Urothelium cell line (cell line): ENCODE measurements around the gene TARP.

Experiments used
- DNase-seq: peaks from one replicate; pipeline ENCODE4 v3.0.0; 2011; ENCODE audit warnings: low spot score, mixed read lengths
- FAIRE-seq: peaks from 2 replicates; lab custom pipeline; 2011; peaks lifted over from hg19 to GRCh38; lab: Jason Lieb, UNC

Gene TARP

DNA sequence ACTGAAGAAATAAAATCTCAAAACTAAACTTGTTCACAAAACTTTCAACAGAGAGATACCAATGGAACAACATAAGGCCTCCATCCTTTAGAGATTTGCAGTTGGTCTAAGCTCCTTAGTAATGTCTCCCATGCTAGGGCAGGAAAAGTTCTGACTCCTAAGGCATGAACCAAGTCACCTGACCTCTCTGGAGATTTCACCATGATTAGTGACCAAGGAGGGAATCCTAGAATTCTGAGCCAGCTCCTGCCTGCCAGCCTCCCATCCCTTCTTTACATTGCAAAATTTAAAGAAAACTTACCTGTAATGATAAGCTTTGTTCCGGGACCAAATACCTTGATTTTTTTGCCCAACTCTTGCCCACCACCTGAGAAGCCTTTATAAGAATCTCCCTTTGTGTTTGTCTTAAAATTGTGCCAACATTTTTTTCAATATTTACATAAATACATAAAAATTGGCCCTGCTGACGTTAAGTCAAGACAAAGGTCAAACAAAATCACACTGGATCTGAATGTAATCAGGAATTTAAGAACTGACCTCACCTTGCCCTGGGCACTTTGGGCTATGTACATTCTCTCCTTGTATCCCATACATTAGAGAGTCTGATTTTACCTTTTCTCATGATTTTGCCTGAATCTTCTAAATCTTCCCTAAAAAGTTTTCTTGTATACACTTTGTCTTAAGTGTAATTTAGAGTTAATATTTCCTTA is at the start of gene TARP:
TSS of gene TARP (minus strand) at position 351 of the 710 bp plus-strand sequence.
- FAIRE-seq, result no peak
- DNase-seq, result no peak

DNA sequence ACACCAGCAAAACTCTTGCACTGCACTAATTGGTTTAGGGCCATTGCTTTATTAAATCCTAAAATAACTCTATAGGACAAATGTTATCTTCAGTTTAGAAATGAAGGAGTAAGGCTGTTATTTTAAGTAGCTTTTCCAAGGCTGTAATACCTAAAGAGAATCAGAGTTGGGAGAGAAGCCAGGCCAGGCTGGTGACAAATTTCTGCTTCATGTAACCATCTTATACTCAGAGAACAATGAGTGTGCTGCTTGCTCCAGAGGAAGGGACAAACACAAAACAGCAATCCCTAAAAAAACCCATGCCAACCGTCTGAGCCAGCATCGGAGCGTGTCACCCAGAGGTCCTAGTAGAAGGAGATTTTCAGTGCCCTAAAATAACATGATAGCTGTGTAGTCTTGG is 49.7 kb upstream of the TARP start:
- peak; percentile 32 for FAIRE-seq
- DNase-seq, result no peak

DNA sequence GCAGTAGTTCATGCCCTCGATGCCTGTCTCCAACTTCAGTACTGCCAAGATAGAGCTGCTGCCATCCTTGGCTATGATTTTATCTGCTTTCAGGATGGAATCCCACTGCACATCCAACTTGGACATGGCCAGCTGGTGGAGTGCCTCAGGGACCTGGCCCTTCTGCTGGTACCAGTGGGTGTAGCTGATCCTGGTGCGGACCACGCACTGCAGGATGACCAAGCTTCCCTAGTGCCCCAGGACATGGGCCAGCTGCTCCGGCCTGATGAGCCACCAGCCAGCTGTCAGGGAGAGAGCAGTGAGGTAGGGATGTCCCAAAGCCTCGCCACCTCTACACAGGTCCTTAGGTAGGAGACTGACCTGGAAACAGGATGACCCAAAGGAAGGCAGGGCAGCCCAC is 49.0 kb upstream of the TARP start:
- FAIRE-seq, result peak; percentile 87
- no peak for DNase-seq

DNA sequence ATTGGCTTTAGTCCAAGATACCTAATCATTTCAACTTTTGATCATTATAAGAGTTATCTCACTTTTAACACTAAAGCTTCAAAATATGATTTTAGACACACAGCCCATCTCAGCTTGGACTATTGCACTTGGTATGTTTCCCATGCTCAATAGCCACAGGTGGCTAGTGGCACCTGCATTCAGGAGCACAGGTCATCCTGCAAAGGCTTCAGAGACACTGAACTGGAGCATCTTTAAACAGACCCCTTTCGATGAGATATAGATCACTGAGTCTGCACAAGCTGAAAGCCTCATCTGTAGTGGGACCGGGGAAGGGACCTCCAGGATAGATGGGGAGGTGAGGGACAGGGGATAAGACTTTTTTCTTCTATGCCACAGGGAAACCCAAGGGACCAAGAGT is 48.5 kb upstream of the TARP start:
- FAIRE-seq, result no peak
- DNase-seq, result no peak

DNA sequence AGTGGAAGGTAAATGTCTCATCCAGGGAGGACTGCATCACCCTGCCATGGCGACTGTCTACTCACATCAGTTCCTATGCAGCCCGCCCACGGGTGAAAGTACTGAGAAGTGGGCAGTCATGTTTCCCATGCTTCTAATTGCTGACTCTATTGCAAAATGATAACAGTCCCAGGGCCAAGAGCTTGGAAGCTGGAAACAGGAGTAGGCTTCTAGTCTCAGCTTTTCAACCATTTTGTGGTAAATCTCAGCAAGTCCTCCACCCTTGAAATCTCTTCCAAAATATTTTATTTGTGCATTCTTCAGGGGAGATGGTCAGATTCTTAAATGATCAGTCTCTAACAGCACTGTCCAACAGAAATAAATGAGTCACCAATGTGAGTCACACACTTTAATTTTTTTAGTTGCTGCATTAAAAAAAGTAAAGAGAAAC is 48.1 kb upstream of the TARP start:
- FAIRE-seq (no peak), DNase-seq (peak; percentile 40)

DNA sequence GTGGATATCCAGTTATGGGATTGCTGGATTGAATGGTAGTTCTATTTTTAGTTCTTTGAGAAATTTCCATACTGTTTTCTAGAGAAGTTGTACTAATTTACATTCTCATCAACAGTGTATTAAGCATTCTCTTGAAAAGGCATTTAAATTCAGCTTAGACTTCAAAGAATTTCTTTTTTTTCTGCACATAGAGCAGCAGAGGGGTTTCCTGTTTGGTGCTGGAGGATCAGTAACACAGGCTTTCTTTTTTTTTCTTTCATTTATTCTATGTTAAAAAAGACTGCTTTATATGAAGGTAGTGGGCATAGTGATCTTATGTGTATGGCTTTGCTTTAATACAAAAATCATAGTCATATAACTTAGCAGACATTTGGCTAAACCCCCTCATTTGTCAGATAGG is 47.6 kb upstream of the TARP start:
- FAIRE-seq (no peak), DNase-seq (no peak)

DNA sequence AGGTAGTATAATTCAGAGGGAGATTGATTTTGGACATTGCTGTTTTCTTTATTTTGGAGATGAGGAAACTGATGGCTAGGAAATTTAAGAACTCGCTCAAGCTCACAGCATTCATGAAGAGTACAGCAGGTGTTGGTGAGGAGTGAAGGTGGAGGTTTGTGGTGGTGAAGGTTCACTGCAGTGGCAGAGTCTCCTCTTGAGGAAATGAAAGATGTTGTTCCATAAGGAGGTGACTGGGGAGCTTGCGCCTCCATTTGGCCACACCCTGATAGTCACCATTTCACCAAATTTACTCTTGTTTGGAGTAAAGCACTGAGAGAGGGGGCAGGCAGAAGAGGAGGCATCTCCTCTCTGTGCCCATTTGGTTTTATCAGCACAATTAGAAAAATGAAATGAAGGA is 46.4 kb upstream of the TARP start:
- DNase-seq (no peak), FAIRE-seq (no peak)

DNA sequence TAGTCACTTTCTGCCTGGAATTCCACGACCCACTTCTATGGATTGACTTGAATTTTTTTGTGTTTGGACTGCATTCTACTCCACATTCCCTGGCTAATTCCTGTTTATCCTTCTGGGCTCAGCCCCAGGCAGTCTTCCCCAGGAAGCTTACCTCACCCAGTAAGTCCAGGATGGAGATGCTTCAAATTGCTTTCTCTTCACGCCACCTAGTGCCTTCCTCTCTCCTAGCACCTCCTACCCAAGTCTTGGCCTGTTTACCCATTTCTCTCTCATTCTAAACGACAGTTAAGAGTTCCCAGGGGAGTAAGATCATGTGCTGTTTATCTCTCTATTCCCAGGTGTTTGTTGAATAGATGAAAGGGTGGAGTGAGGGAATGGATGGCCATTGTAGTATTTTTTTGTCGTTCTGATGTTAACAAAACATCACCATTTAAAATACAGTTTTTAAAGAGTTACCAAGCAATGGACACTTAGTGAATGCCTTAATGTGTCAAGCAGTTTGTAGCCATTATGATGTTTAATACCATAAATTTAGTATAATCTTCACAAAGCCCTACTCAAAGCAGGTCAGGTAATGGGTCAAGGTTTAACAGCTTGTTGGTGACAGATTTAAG is 45.5 kb upstream of the TARP start:
- DNase-seq (peak; percentile 82), FAIRE-seq (peak; percentile 71)

DNA sequence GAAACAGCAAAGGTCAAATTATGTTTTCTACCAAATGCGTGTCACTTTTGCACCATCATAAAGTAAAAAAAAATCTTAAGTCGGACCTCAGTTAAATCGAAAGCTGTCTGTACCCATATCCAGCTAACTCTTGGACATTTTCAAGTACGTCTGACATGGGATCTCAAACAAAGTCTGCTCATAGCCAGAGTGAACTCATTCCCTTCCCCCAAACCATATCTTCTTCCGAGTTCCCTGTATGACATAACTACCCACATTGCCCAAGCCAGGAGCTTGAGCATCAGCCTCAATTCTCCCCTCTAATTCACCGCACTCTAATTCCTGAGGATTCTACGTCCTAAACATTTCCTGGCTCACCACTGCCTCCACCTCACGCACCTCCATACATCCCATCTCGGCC is 44.8 kb upstream of the TARP start:
- FAIRE-seq (no peak), DNase-seq (no peak)

DNA sequence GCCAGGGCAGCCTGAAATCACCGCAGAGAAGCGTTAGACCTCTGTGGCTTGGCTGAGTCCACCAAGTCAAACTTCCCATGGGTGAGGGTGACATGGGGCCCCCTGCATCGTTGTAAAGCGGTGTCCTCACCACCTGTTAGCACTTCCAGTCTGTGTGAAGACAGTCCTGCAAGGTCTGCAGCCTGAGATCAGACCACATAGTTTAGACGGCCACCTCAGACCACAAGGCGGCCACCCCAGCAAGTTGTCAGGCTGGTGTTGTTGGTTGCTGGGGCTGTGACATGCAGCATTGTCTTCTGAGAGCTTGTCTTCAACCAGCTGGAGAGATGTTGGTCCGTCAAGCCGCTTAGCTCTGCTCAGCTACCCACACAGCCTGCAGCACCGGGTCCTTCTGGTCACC is 44.1 kb upstream of the TARP start:
- no peak for DNase-seq

DNA sequence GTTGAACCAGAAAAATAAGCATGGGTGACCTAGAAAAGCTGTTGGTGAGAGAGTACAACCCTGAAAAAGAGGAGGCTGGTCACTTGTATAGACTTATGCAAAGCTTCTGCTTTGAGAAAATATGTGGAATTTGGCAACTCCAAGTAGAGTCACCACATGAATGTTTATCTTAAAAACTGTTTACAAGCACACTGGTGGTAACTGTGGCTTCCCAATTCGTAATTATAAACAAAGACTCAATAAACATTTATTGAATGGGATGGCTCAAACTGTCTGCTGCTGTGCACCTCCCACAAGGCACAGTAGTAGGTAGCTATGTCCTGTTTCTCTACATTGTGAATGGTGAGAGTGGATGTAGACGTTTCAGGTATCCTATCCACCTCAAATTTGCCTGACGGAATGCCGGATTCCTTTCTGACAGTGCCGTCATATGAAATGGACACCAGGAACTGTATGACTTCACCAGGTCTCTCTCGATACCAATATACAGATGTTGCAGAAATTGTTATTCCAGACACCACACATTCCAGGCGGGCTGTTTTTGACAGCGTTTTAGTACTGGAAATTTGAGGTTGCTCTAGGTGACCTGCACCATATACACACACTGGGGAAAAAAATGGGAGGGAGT is 43.4 kb upstream of the TARP start:
- DNase-seq, result no peak
- no peak for FAIRE-seq

More for the DNA sequence above, 44.1 kb upstream of the TARP start:
- FAIRE-seq, result no peak

DNA sequence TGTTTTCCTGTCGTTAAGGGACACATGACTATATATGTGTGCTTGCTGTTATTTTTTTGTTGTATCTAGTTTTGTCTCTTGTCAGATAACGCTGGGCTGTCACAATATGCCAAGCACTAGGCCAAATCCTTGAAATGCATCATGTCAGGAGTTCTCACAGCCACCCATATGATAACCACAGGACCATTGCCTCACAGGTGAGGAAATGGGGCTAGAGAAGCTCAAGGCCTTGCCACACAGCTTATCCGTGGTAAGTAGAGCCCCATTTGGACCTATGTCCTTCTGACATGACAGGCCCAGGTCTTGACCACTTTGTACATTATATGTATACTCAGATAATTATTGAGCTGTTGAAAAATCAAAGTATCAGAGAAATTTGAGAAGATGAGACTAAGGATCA is 42.0 kb upstream of the TARP start:
- FAIRE-seq (no peak), DNase-seq (no peak)

DNA sequence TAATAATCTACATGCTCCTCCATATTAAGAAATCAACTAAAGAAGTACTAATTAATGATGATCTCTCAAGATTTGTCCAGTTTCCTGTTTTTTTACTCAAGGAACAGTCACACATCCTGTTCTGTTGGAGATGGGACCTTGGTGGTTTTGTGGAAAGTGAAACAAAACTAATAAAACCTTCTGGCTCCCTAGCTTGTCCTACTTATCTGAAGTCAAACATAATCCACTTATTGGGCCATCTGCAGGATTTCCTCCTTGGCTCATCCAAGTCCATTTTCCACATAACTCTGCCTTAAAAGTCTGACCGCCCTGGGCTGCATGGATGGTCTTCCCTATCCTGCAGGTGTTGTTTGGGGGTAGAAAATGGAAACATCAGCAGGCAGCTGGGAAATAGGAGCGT is 39.4 kb upstream of the TARP start:
- FAIRE-seq (no peak), DNase-seq (no peak)

DNA sequence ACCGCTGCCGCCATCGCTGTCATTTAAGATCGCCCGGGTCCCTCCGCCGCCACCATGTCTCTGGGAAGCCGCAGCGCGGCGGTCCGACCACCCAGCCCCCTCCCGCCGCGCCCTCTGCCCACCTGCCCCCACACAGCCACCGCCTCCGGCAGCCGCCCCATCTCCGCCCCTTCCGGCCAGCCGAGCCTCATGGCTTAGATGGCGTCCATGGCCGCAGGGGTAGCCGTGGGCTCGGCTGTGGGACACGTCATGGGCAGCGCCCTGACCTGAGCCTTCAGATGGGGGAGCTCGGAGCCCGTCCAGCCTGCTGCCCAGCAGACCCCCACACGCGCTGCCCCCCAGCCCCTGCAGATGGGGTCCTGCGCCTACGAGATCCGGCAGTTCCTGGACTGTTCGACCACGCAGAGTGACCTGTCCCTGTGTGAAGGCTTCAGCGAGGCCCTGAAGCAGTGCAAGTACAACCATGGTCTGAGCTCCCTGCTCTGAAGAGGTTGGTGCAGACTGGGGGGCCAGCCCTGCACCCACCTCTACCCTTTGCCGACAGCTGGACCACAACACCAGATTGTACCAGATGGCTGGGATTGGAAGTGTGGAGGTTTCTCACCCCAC is 38.0 kb upstream of the TARP start:
- DNase-seq, result no peak
- FAIRE-seq, result no peak

DNA sequence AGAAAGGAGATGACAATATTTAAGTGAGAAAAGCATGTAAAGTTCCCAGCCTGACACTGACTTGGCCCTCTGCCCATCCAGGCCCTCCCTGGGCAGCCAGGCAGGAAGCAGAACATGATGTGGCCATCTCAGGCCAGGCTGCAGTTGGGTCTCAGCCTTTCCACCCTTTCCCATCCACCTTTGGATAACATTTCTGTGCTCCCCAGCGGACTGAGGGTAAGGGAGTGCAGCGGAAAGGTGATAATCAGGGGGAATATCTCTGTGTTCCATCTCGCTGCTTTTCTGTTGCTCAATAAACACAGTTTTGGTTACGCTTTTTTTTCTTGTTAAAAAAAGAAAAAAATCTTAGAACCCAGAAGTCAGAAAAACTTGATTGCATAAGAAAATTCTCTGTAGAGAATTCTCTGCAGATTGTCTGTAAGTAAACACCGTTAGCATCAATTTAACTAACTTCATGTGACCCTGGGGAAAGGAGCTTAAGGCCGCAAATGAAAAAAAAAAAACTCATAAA is 37.2 kb upstream of the TARP start:
- DNase-seq, result no peak

DNA sequence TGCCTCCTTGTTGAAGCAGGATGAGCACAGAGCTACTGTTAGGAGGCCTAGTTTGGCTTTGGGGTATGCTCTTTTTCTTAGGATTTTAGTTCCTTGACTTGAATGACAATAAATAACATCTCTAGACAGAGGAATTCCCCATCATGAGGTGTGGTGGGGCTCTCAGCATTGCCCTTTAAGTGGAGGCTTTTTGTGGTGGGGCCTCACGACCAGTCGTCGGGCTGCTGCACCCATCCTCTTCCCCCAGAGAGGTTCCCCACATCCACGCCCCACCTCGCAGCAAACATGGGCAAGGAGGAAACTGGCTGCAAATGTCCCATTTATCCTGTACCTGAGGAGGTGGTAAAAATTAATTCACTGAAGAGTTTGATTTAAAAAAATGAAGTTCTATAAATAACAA is 36.1 kb upstream of the TARP start:
- DNase-seq, result no peak

More for the DNA sequence above, 37.2 kb upstream of the TARP start:
- FAIRE-seq, result no peak

DNA sequence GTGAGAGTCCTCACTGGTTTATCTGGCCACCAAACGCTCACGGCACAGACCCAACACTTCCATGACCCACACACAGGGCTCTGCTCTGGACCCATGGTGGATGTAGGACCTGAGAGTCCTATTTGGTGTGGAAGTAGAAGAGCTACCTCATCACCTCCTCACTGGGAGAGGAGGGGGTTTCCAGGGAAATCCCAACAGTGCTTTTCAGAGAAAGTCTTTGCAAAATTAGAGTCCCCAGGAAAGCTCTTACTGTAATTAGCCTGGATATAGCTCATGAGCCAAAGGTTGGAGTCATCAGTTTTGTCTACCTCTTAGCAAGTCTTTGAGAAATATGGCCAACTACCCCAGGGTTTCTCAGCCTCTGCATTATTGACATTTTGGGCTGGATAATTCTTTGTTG is 34.7 kb upstream of the TARP start:
- DNase-seq (no peak), FAIRE-seq (no peak)

More for the DNA sequence above, 36.1 kb upstream of the TARP start:
- no peak for FAIRE-seq

DNA sequence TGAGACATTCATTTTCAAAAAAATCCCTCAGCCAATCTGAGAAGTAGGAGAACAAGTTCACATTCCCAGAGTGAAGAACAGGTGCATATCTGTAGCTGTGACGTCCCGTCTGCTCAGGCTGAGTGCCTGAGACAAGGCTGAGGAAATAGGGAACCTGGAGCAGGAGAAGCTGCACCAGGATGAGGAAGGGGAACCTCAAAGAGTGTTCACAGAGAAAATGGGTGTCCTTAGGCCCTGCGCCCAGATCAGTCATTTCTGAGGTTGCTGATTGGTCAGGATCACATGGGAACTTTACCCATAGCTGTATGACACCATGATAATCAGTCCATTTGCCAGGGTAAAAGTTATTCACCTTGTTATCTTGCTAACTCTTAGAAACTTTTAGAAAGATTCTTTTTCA is 34.2 kb upstream of the TARP start:
- no peak for FAIRE-seq
- no peak for DNase-seq

DNA sequence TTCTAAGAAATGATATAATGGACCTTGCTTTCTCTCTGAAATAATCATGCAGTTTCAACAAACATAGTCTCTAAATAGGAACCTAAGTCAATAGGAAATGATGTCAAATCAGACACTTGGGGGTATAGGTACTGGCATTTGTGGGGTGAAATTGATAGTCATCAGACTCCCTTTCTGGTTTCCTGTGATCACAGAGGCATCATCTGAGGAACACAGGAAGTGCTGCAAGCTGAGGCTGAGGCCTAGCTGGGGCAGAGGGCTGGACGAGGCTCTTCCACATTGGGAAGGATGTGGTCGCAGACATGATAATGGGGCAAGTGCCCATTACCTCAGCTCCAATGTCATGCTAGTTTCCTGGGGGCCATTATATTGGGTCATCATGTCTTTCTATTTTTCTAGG is 33.5 kb upstream of the TARP start:
- DNase-seq (no peak), FAIRE-seq (no peak)

DNA sequence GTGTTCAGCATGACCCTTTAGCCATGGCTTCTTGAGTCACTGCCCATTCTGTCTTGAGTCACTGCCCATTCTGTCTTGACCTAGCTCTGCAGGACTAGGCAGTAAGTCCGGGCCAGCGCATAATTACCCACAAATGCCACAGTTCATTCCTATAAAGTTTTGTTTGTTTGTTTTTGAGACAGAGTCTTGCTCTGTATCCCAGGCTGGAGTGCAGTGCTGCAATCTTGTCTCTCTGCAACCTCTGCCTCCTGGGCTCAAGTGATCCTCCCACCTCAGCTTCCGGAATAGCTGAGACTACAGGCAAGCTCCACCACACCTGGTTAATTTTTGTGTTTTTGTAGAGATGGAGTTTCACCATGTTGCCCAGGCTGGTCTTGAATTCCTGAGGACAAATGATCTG is 32.7 kb upstream of the TARP start:
- FAIRE-seq (no peak), DNase-seq (no peak)

DNA sequence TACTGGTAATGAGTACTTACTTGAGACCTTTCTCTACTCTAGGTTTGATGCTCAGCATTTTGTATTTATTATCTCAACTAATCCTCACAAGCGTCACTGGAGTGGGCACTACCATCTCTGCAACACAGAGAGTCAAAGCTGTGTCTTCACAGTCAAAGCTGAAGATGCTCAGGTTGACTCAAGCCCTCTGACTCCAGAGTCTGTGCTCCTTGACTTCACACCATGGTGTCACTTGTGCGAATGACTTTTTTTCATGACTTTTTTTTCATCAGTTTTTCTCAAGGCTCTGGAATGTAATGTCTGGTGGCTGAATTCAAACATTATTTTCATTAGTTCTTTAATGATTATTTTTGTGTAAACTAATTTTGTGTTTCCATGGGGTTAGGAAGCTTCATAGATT is 30.4 kb upstream of the TARP start:
- no peak for DNase-seq
- no peak for FAIRE-seq

DNA sequence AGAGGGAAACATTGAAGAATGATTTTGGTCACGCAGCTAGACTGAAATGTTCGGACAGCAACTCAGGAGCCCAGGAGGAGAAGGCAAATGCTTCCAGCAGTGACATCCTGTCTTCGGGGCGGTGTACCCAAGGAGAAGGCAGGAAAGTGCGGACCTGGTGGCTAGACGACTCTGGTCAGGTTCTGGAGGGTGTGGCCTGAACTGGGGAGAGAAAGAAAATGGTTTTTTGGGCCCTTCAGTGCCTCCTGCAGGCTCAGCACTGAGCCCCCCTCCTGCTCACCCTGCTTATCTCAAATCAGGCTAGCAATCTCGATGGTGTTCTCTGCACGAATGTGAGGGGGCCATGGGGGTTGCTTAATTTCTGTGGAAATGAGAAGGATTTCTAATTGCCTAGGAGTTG is 26.7 kb upstream of the TARP start:
- no peak for DNase-seq
- FAIRE-seq, result no peak
